ENCODE results near the gene FOXC1. TPM values are rescaled to one million over a fixed set of nuclear protein-coding genes. Genes with fewer than 3 reads are reported as not detected.

The FOXC1 gene
- total and polyA plus RNA-seq, 5 experiments from 2014 or later, result not detected

- Mint-ChIP-seq H3K27ac (peak overlapping the region in 3 of 10 donors; percentile 4 to 71 (median 61)), H3K4me1 (peaks cover 8 to 36% (median 30%) of the 10 kb centered on the region in 4 donors), H3K9me3 (peaks cover 0 to 5% (median 0%) of the 10 kb centered on the region in 9 donors), H3K4me3 (peak overlapping the region; percentile 76 to 91 (median 83)), H3K27me3 (peaks cover 38 to 62% (median 53%) of the 10 kb centered on the region in 5 donors), H3K36me3 (peaks cover 0 to 5% (median 4%) of the 10 kb centered on the region in 3 donors)
- peak in 2 of 10 donors; percentile 1 to 50 for DNase-seq
- ATAC-seq, result no peak
- POLR2A ChIA-PET, result interaction anchor here (1.5 kb wide), 1 partner anchor 14 kb away, joined by 3 read pairs; no protein-coding TSS in a partner anchor
Measured at GRCh38 chr6:1612299-1612973, 2.7 kb downstream of the FOXC1 start.

- Mint-ChIP-seq H3K4me1 (peaks cover 7 to 31% (median 25%) of the 10 kb centered on the region in 4 donors), H3K36me3 (peaks cover 0 to 5% (median 4%) of the 10 kb centered on the region in 3 donors), H3K27me3 (peaks cover 38 to 62% (median 53%) of the 10 kb centered on the region in 5 donors), H3K4me3 (peak overlapping the region in 7 of 10 donors; percentile 10 to 91 (median 81)), H3K9me3 (peaks cover 0 to 5% (median 0%) of the 10 kb centered on the region in 9 donors), H3K27ac (peak overlapping the region in 1 of 10 donors; percentile 44)
- no peak for DNase-seq
- POLR2A ChIA-PET, result no interaction called here
- ATAC-seq, result no peak
Measured at GRCh38 chr6:1612974-1613306, 3.2 kb downstream of the FOXC1 start.

- H3K27ac Mint-ChIP-seq, result no peak overlapping the region
Measured at GRCh38 chr6:1613346-1613687, 3.6 kb downstream of the FOXC1 start.

DNA sequence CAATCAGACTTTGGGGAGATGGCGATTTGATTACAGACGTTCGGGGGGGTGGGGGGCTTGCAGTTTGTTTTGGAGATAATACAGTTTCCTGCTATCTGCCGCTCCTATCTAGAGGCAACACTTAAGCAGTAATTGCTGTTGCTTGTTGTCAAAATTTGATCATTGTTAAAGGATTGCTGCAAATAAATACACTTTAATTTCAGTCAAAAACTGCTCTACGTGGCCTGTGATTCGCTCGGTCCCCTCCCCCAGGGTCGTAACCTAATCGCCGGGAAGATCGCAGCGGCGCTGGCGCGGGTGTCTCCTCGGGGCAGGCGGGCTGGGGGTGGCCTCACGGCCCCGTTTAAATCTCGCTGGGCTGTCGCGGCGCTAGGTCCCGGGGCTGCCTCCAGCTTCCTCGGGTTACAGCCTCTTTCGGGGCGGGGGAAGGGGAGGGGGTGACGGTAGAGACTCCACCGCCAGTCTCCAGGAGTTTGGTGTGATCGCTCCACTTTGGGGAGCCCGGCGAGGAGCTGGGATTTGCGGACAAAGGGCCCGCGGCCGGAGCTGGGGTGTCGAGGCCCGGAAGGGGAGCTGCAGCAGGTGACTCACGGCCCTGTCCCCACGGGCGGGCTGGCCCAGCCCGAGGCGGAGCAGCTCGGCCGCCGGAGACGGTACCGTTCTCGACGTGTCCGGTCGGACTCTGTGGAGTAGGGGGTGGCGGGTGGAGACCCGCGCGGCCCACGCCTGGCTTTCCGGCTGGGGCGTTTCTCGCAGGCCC lies 4.2 kb downstream of the FOXC1 start:
- POLR2A ChIA-PET, result no interaction called here
- DNase-seq (peak in 1 of 10 donors; percentile 49), ATAC-seq (no peak)
- peaks cover 38 to 62% (median 53%) of the 10 kb centered on the region in 5 donors for H3K27me3 Mint-ChIP-seq
- peaks cover 0 to 3% (median 0%) of the 10 kb centered on the region in 9 donors for H3K9me3 Mint-ChIP-seq
- H3K4me1 Mint-ChIP-seq, result peaks cover 3 to 22% (median 18%) of the 10 kb centered on the region in 4 donors
- H3K4me3 Mint-ChIP-seq, result peak overlapping the region in 8 of 10 donors; percentile 11 to 82 (median 46)
- peaks cover 0 to 10% (median 4%) of the 10 kb centered on the region in 3 donors for H3K36me3 Mint-ChIP-seq
- H3K27ac Mint-ChIP-seq, result no peak overlapping the region

More at GRCh38 chr6:1613346-1613687, 3.6 kb downstream of the FOXC1 start:
- Mint-ChIP-seq H3K36me3 (peaks cover 0 to 8% (median 4%) of the 10 kb centered on the region in 3 donors), H3K4me1 (peaks cover 7 to 27% (median 22%) of the 10 kb centered on the region in 4 donors), H3K9me3 (peaks cover 0 to 5% (median 0%) of the 10 kb centered on the region in 9 donors), H3K4me3 (peak overlapping the region in 8 of 10 donors; percentile 10 to 82 (median 40)), H3K27me3 (peaks cover 38 to 62% (median 53%) of the 10 kb centered on the region in 5 donors)
- POLR2A ChIA-PET, result no interaction called here
- DNase-seq, result no peak
- no peak for ATAC-seq

DNA sequence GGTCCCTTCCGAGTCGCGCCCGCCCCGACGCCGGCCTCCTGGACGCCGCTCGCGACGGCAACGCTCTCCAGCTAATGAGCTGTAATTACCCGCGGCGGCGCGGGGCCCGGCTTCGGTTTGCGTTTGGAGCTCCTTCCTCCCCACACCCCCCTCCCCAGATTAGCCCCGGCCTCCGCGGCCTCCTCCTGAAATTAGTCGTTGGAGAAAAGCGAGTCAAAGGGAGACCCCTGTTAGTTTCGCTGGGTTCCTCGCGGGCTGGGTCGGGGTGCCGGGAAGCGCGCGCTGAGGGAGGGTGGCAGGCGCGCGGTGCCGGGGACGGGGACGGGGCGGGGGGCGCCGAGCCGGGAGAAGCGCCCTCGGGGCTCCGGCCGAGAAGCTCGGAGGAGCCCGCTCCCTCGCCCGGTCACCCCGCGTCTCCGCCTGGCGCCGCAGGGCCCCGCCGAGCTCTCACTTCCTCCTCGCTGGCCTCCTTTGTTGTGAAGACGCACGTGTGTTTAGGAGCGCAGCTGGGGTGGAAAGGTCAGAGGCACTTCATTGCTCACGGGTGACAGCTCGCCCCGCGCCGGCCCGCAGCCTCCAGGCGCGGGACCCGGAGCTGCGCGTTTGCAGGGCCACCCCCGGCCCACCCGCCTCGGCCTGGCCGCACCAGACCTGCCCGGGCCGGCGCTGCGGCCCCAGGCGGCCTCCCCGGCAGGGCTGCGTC lies 4.9 kb downstream of the FOXC1 start:
- POLR2A ChIA-PET, result interaction anchor here (0.7 kb wide), 1 partner anchor 8 kb away, joined by 3 read pairs; no protein-coding TSS in a partner anchor
- Mint-ChIP-seq H3K4me1 (peaks cover 3 to 22% (median 17%) of the 10 kb centered on the region in 4 donors), H3K27ac (no peak overlapping the region), H3K36me3 (peaks cover 0 to 10% (median 4%) of the 10 kb centered on the region in 3 donors), H3K9me3 (peaks cover 0 to 3% (median 0%) of the 10 kb centered on the region in 9 donors), H3K4me3 (no peak overlapping the region), H3K27me3 (peaks cover 38 to 60% (median 53%) of the 10 kb centered on the region in 5 donors)
- DNase-seq, result peak in 1 of 10 donors; percentile 58
- ATAC-seq, result peak in 1 of 2 donors; percentile 9

DNA sequence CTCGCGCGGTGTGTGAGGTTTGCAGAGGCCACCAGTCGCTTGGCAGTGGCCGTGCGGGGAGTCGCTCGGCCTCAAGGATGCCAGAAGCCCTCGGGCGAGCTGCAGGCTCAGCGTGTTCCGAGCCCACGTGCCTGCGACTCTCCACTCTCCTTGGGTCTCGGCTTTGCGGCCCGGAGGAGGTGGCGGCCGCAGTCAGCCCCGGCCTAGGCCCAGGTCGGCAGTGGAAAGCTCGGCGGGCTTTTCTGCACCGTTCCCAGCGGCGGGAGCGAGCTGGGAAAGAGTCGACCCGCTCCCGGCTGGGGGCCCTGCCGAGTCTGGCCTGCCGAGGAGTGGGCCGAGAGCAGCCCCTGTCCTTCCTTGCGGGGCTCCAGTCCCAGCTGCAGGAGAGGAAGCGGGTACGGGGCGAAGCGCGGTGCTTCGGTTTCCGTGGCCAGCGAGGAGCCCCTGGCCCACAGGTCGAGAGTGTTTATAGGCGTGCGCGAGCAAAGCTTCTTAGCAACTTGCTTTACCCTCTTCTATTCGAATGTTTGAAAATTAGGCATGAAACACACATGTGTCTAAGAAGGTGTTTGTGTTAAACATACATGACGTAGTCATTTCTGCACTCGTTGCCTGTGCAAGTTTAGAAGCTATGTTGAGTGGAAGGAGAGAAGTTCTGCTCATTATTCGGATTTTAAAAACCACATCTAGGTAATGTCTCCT lies 5.6 kb downstream of the FOXC1 start:
- H3K27me3 Mint-ChIP-seq, result peaks cover 38 to 60% (median 53%) of the 10 kb centered on the region in 5 donors
- H3K36me3 Mint-ChIP-seq, result peaks cover 0 to 10% (median 4%) of the 10 kb centered on the region in 3 donors
- peaks cover 0 to 3% (median 0%) of the 10 kb centered on the region in 9 donors for H3K9me3 Mint-ChIP-seq
- POLR2A ChIA-PET, result interaction anchor here (0.7 kb wide), 1 partner anchor 9 kb away, joined by 3 read pairs; no protein-coding TSS in a partner anchor
- H3K4me3 Mint-ChIP-seq, result peak overlapping the region in 2 of 10 donors; percentile 14 to 21
- H3K4me1 Mint-ChIP-seq, result peaks cover 3 to 22% (median 18%) of the 10 kb centered on the region in 4 donors
- no peak for ATAC-seq
- DNase-seq, result peak in 1 of 10 donors; percentile 45
- no peak overlapping the region for H3K27ac Mint-ChIP-seq

- Mint-ChIP-seq H3K9me3 (peaks cover 0 to 3% (median 0%) of the 10 kb centered on the region in 9 donors), H3K27ac (no peak overlapping the region), H3K36me3 (peaks cover 0 to 8% (median 4%) of the 10 kb centered on the region in 3 donors), H3K27me3 (peaks cover 35 to 56% (median 51%) of the 10 kb centered on the region in 5 donors), H3K4me1 (peaks cover 3 to 21% (median 14%) of the 10 kb centered on the region in 4 donors), H3K4me3 (peak overlapping the region in 2 of 10 donors; percentile 7 to 14)
- DNase-seq, result peak in 1 of 10 donors; percentile 16
- ATAC-seq, result no peak
- POLR2A ChIA-PET, result no interaction called here
Measured at GRCh38 chr6:1615853-1616420, 6.2 kb downstream of the FOXC1 start.

DNA sequence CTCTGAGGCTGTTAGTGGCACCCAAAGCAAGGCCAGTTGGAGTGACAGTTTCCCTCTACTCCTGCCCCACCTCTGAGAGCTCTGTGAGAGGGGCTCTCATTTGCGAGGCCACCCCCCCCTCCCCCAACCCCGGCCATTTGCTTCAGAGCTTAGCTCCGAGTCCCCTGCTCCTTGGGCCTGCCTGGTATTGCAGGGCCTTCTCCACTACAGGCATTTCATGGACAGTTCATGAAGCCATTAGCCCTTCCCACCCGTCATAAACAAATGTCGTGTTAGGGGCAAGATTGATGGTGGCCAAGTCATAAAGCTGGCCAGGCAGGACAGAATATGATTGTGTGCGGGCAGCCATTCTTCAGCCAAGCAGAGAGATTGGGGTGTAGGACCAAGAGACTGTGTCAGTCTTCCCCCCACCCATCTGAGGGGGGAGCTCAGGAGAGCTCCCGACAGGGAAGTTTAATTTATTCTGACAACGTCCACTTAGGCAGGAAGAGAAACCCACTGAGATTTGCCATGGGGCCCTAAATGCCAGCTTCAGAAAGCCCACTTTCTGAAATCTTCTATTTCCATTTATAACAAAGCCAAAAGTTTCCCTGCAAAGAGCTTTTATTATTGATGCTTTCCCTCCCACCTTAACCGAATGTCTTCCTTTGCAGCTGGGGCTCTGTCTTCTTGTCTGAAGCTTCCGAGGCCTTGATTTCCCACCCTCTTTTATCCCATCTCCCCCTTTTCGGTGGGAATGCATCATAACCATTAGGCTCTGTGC lies 7.2 kb downstream of the FOXC1 start:
- POLR2A ChIA-PET, result interaction anchor here (0.5 kb wide), 1 partner anchor 373 kb away, joined by 3 read pairs; no protein-coding TSS in a partner anchor
- Mint-ChIP-seq H3K9me3 (peaks cover 0 to 2% (median 0%) of the 10 kb centered on the region in 9 donors), H3K27me3 (peaks cover 33 to 64% (median 54%) of the 10 kb centered on the region in 5 donors), H3K4me3 (peak overlapping the region in 2 of 10 donors; percentile 2 to 11), H3K4me1 (peaks cover 3 to 21% (median 12%) of the 10 kb centered on the region in 4 donors), H3K27ac (no peak overlapping the region), H3K36me3 (peaks cover 4 to 13% (median 8%) of the 10 kb centered on the region in 3 donors)
- ATAC-seq (no peak), DNase-seq (peak in 1 of 10 donors; percentile 42)

GRCh38 chr6:1617466-1618310 lies 8.0 kb downstream of the FOXC1 start:
- DNase-seq (peak in 1 of 10 donors; percentile 15), ATAC-seq (no peak)
- Mint-ChIP-seq H3K27ac (no peak overlapping the region), H3K27me3 (peaks cover 35 to 66% (median 54%) of the 10 kb centered on the region in 5 donors), H3K4me1 (peaks cover 0 to 14% (median 6%) of the 10 kb centered on the region in 4 donors), H3K9me3 (no peaks in the 10 kb centered on the region), H3K36me3 (peaks cover 12 to 18% (median 13%) of the 10 kb centered on the region in 3 donors), H3K4me3 (peak overlapping the region in 3 of 10 donors; percentile 2 to 38 (median 11))
- POLR2A ChIA-PET, result interaction anchor here (0.5 kb wide), 1 partner anchor 373 kb away, joined by 3 read pairs; no protein-coding TSS in a partner anchor

All from naive thymus-derived CD8-positive, alpha-beta T cell (primary cell).